BLaER1 treated with 17β-estradiol and CSF1 and Interleukin-3, amounts not matched to agents 10 nM and 100 nM (cell line): ENCODE results near the gene RNF13.

Experiments used
- H3K27ac ChIP-seq, 11 experiments: shearing (Covaris generic); formaldehyde crosslinking; 2 replicates each; pipeline ENCODE4 v1.8.1; 2022
- H3K27me3 ChIP-seq, 11 experiments: shearing (Covaris generic); formaldehyde crosslinking; 2 replicates each; pipeline ENCODE4 v1.8.1; 2022
- H3K36me3 ChIP-seq, 11 experiments: shearing (Covaris generic); formaldehyde crosslinking; 2 replicates each; pipeline ENCODE4 v1.8.1; 2022
- H3K4me1 ChIP-seq, 10 experiments: shearing (Covaris generic); formaldehyde crosslinking; 2 replicates each; pipeline ENCODE4 v1.8.1; 2022
- H3K4me2 ChIP-seq, 11 experiments: shearing (Covaris generic); formaldehyde crosslinking; 2 replicates each; pipeline ENCODE4 v1.8.1; 2022
- H3K4me3 ChIP-seq, 10 experiments: shearing (Covaris generic); formaldehyde crosslinking; 2 replicates each; pipeline ENCODE4 v1.8.1; 2022
- H3K9ac ChIP-seq, 11 experiments: shearing (Covaris generic); formaldehyde crosslinking; 2 replicates each; pipeline ENCODE4 v1.8.1; 2022
- H3K9me3 ChIP-seq, 11 experiments: shearing (Covaris generic); formaldehyde crosslinking; replicated peaks in 1 of 11; 2 replicates each; pipeline ENCODE4 v1.8.1; 2022
- H4K20me1 ChIP-seq, 11 experiments: shearing (Covaris generic); formaldehyde crosslinking; 2 replicates each; pipeline ENCODE4 v1.8.1; 2022
- Cebpa-rat ChIP-seq, 11 experiments: shearing (Covaris generic); IDR thresholded peaks; 2 replicates each; pipeline ENCODE4 v1.8.1; 2022

RNF13 gene

DNA sequence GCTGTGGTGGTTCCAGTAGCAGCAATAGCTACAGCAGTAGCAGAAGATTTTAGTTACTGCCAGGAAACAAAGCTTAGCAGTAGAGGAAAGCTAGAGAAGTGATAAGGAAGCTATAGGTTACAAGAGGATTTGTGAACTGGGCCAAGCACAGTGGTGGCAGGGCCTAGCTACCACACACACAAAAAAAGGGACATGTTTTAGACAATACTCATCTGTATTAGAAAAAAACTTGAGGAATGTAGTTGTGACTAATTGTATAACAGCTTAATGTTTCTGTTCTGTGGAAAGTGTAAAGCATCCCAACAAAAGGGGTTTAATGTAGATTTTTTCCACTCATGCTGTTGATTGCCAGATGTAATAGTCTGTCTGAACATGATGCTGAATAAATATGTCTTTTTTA lies 187.6 kb downstream of the RNF13 start:
- H3K9ac ChIP-seq = no peak overlapping the region
- H4K20me1 ChIP-seq = no peaks in the 10 kb centered on the region
- H3K9me3 ChIP-seq = peaks cover 0 to 14% (median 2%) of the 10 kb centered on the region in 11 experiments; a peak in 8 of 22 replicates
- H3K27ac ChIP-seq = no peak overlapping the region
- TF ChIP-seq Cebpa-rat (IDR thresholded peaks at IDR 0.05) = no peak
- H3K4me3 ChIP-seq = no peak overlapping the region
- H3K27me3 ChIP-seq = no peaks in the 10 kb centered on the region
- H3K4me2 ChIP-seq = no peak overlapping the region
- no peaks in the 10 kb centered on the region for H3K4me1 ChIP-seq
- H3K36me3 ChIP-seq = no peaks in the 10 kb centered on the region

DNA sequence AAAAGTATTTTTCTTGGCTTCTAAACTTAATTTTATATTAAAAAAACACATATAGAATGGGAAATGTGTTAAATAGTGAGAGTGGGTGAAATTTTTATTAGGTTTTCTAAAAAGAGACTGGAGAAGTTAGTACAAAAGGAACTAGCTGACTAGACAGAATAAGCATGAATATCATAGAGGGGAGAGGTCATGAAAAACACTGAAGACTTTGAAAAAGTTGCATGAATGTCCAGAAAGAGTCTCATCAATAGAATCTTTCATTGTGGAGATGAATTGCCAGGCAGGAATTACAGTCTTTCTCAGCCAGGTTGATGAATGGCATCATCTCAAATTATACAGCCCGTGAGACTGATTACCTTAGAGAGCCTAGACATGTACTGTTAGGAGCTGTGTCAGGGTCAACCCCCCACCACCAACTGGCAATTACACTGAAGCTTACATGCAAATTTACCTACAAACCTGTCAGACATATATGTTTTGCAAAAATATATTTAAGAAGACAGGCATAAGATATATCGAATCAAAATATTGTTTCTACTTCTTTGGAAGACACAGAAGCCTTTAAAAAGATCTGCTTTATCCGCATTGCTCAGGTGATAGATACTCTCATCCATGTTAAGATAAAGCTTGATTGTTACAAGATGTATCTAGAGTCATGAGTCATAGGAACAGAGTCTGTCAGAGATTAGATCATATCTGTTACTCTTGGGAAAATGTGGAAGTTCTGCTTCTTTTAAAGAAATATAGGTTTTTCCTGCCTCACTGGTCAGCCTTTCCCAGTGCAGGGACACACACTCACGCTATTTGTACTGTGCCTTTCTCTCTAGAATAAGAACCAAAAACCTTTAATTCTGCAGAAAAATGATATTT lies 192.5 kb downstream of the RNF13 start:
- Histone ChIP-seq H3K9ac (no peak overlapping the region), H3K4me3 (no peak overlapping the region), H3K27ac (no peak overlapping the region), H3K4me2 (no peak overlapping the region), H4K20me1 (no peaks in the 10 kb centered on the region), H3K27me3 (no peaks in the 10 kb centered on the region), H3K36me3 (no peaks in the 10 kb centered on the region), H3K4me1 (no peaks in the 10 kb centered on the region), H3K9me3 (no peaks in the 10 kb centered on the region)
- TF ChIP-seq Cebpa-rat (IDR thresholded peaks at IDR 0.05) = no peak

DNA sequence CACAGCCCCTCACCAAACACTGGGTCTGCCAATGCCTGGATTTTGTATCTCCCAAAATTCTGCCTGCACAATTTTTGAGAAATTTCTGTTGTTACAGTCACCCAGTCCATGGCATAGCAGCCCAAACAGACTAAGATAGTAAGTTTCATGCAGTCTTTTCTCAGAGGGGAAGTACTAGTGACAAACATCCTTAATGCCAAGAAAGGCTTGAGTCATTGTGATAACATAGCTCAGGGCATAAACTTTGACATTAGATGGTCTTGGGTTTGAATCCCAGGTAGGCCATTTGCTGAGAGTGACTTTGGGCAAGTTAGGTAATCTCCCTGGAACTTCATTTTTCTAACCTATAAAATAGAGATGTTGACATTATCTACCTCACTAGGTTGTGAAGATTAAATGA lies 193.8 kb downstream of the RNF13 start:
- no peak overlapping the region for H3K4me2 ChIP-seq
- no peaks in the 10 kb centered on the region for H4K20me1 ChIP-seq
- no peaks in the 10 kb centered on the region for H3K9me3 ChIP-seq
- H3K4me1 ChIP-seq = no peaks in the 10 kb centered on the region
- no peaks in the 10 kb centered on the region for H3K36me3 ChIP-seq
- no peak overlapping the region for H3K27ac ChIP-seq
- H3K27me3 ChIP-seq = no peaks in the 10 kb centered on the region
- H3K9ac ChIP-seq = no peak overlapping the region
- no peak overlapping the region for H3K4me3 ChIP-seq
- TF ChIP-seq Cebpa-rat (IDR thresholded peaks at IDR 0.05) = no peak
